Neural cell (in vitro differentiated cells): ENCODE data around the gene CSMD2.

ENCODE experiments used
- CTCF ChIP-seq: fragments of 450-650 bp; IDR thresholded peaks from 2 replicates; pipeline ENCODE4 v1.5.1; 2014; ENCODE audit warnings: antibody characterized with exemption, mild to moderate bottlenecking, moderate library complexity; ENCODE audit not compliant: poor library complexity, severe bottlenecking
- EP300 ChIP-seq: fragments of 450-650 bp; conservative IDR thresholded peaks from 2 replicates; pipeline ENCODE4 v1.6.1; 2014; ENCODE audit warnings: antibody characterized with exemption, mild to moderate bottlenecking, moderate library complexity; ENCODE audit not compliant: poor library complexity, severe bottlenecking
- EZH2 ChIP-seq: fragments of 200-600, 300-800 bp; shearing (Covaris generic), sonication (generic); IDR thresholded peaks from 2 replicates; pipeline ENCODE4 v1.6.1; 2014; ENCODE audit warnings: antibody characterized with exemption, low read length, borderline replicate concordance, mild to moderate bottlenecking; ENCODE audit not compliant: insufficient read depth, poor library complexity, severe bottlenecking
- MXI1 ChIP-seq: fragments of 450-650 bp; conservative IDR thresholded peaks from 2 replicates; pipeline ENCODE4 v1.6.1; 2014; ENCODE audit warnings: antibody characterized with exemption, mild to moderate bottlenecking; ENCODE audit not compliant: poor library complexity, severe bottlenecking
- RAD21 ChIP-seq: fragments of 450-650 bp; conservative IDR thresholded peaks from 2 replicates; pipeline ENCODE4 v1.6.1; 2014; ENCODE audit warnings: antibody characterized with exemption, mild to moderate bottlenecking, moderate library complexity
- REST ChIP-seq: IDR thresholded peaks from 2 replicates; pipeline ENCODE4 v1.6.1; 2012; ENCODE audit warnings: borderline replicate concordance

GRCh38 chr1:33735624-33736023, 429.4 kb downstream of the CSMD2 start:
- TF ChIP-seq REST (no peak), EZH2 (no peak), CTCF (peak; percentile 28), MXI1 (no peak), EP300 (no peak), RAD21 (no peak)
